ENCODE data around the gene C18orf54.

GRCh38 chr18:54358495-54359040, 862 bp downstream of the C18orf54 start:
- TF ChIP-seq POLR2A (IDR thresholded peaks at IDR 0.05): no peak
- TF ChIP-seq CTCF (IDR thresholded peaks at IDR 0.05): no peak
- TF ChIP-seq EP300 (IDR thresholded peaks at IDR 0.05; ENCODE audit: low read depth): no peak
- TF ChIP-seq POLR2AphosphoS5 (IDR thresholded peaks at IDR 0.05): no peak
